Measurements from ENCODE around the gene MRPL46. TPM values are rescaled to one million over a fixed set of nuclear protein-coding genes. Genes with fewer than 3 reads are reported as not detected.

Gene MRPL46
- total and polyA plus RNA-seq, 2 of the 13 experiments (the other 11 are each of a cell fraction or from before 2014, with no cell fraction given): 62.9 to 79.2 TPM

DNA sequence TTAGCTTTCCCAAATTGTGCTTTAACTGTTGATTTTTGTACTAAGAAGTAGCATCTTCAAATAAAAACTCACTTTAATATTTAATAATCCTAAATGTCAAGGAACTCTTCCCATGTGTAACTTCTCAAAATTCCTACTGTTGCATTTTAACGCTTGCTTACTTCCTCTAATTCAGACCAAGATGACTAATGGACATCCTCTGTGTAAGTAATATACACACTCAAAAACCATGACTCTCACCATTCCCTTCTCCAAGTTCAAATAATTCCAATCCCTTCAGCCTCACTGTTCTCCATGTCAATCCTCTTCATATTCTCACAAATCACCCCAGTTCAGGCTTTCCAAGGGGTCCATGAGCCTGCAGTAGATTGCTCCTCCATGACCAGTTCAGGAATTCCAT is 13.0 kb downstream of the MRPL46 start:
- ChIA-PET CTCF (ENCODE audit: low intra/inter-chr PET ratio, low total read pairs) (no interaction called here), POLR2A (interaction anchor here (4.7 kb wide), 1 partner anchor 11 kb away, joined by 64 read pairs; the partner anchor contains the start of genes MRPL46 and MRPS11)
- intact Hi-C loops (cut with micrococcal nuclease; ENCODE audit: unreplicated experiment): loop anchor here (5.0 to 10.0 kb wide), 2 partner anchors 292 to 1539 kb away; no protein-coding TSS in a partner anchor
- H3K9ac ChIP-seq (ENCODE audit: insufficient read depth, low read depth, low read length): no peak overlapping the region
- BruUV-seq (replicated peaks): no TSS peak
- H3K9me3 ChIP-seq (ENCODE audit: low read length): no peaks in the 10 kb centered on the region
- peaks cover 6 to 15% of the 10 kb centered on the region in 2 experiments; a peak in 4 of 5 replicates for H3K36me3 ChIP-seq (replicated peaks in 1 of 2; ENCODE audit: control insufficient read depth in 1 of 2, insufficient read depth in 2 of 2, low read length in 2 of 2)
- in situ Hi-C loops (cut with HindIII; ENCODE audit: extremely low pct_ligation_motif_present, low pct_unique_long_range_greater_than_20kb): no loop called here
- H3K79me2 ChIP-seq (ENCODE audit: insufficient read depth, low read length): no peaks in the 10 kb centered on the region
- H3K4me3 ChIP-seq (replicated peaks in 1 of 3; ENCODE audit: insufficient read depth in 1 of 3, low read depth in 2 of 3, low read length in 3 of 3): no peak overlapping the region
- DNase-seq (ENCODE audit: low spot score) (no peak), ATAC-seq (no peak), FAIRE-seq (no peak)
- H3K4me2 ChIP-seq (ENCODE audit: low read depth, low read length): no peak overlapping the region
- H3K27me3 ChIP-seq (ENCODE audit: control insufficient read depth in 1 of 2, insufficient read depth in 2 of 2, low read length in 2 of 2): no peaks in the 10 kb centered on the region; a peak in 1 of 5 replicates
- H3K4me1 ChIP-seq (ENCODE audit: insufficient read depth, low read length): peaks cover 12% of the 10 kb centered on the region; the same call in 1 of the 2 replicates
- no peaks in the 10 kb centered on the region for H4K20me1 ChIP-seq (ENCODE audit: insufficient read depth, low read length)
- H3K27ac ChIP-seq (ENCODE audit: extremely low read length, insufficient read depth, low read length): no peak overlapping the region
- TF ChIP-seq ZNF720 (CRISPR knock-in tag; IDR thresholded peaks at IDR 0.05) (no peak), SNAI1 (CRISPR knock-in tag; IDR thresholded peaks at IDR 0.05; ENCODE audit: borderline replicate concordance) (no peak), ETV6 (CRISPR knock-in tag; conservative IDR thresholded peaks at IDR 0.05) (no peak), SATB2 (CRISPR knock-in tag; IDR thresholded peaks at IDR 0.05) (no peak), ARID2 (CRISPR knock-in tag; IDR thresholded peaks at IDR 0.05; ENCODE audit: borderline replicate concordance) (no peak), POLR2AphosphoS2 (IDR thresholded peaks at IDR 0.05; ENCODE audit: low read depth, low read length) (no peak)
- TF ChIP-seq, protein P1, sequence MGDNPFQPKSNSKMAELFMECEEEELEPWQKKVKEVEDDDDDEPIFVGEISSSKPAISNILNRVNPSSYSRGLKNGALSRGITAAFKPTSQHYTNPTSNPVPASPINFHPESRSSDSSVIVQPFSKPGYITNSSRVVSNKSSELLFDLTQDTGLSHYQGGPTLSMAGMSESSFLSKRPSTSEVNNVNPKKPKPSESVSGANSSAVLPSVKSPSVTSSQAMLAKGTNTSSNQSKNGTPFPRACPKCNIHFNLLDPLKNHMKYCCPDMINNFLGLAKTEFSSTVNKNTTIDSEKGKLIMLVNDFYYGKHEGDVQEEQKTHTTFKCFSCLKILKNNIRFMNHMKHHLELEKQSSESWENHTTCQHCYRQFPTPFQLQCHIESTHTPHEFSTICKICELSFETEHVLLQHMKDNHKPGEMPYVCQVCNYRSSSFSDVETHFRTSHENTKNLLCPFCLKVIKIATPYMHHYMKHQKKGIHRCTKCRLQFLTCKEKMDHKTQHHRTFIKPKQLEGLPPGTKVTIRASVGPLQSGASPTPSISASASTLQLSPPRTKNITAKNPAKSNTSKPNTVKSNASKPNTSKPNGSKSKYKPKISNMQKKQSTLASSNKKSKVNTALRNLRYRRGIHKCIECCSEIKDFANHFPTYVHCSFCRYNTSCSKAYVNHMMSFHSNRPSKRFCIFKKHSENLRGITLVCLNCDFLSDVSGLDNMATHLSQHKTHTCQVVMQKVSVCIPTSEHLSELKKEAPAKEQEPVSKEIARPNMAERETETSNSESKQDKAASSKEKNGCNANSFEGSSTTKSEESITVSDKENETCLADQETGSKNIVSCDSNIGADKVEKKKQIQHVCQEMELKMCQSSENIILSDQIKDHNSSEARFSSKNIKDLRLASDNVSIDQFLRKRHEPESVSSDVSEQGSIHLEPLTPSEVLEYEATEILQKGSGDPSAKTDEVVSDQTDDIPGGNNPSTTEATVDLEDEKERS (CRISPR knock-in tag; IDR thresholded peaks at IDR 0.05): no peak
- TF ChIP-seq, protein P2, sequence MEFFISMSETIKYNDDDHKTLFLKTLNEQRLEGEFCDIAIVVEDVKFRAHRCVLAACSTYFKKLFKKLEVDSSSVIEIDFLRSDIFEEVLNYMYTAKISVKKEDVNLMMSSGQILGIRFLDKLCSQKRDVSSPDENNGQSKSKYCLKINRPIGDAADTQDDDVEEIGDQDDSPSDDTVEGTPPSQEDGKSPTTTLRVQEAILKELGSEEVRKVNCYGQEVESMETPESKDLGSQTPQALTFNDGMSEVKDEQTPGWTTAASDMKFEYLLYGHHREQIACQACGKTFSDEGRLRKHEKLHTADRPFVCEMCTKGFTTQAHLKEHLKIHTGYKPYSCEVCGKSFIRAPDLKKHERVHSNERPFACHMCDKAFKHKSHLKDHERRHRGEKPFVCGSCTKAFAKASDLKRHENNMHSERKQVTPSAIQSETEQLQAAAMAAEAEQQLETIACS (CRISPR knock-in tag; IDR thresholded peaks at IDR 0.05): no peak
- TF ChIP-seq, protein P3, sequence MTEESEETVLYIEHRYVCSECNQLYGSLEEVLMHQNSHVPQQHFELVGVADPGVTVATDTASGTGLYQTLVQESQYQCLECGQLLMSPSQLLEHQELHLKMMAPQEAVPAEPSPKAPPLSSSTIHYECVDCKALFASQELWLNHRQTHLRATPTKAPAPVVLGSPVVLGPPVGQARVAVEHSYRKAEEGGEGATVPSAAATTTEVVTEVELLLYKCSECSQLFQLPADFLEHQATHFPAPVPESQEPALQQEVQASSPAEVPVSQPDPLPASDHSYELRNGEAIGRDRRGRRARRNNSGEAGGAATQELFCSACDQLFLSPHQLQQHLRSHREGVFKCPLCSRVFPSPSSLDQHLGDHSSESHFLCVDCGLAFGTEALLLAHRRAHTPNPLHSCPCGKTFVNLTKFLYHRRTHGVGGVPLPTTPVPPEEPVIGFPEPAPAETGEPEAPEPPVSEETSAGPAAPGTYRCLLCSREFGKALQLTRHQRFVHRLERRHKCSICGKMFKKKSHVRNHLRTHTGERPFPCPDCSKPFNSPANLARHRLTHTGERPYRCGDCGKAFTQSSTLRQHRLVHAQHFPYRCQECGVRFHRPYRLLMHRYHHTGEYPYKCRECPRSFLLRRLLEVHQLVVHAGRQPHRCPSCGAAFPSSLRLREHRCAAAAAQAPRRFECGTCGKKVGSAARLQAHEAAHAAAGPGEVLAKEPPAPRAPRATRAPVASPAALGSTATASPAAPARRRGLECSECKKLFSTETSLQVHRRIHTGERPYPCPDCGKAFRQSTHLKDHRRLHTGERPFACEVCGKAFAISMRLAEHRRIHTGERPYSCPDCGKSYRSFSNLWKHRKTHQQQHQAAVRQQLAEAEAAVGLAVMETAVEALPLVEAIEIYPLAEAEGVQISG (CRISPR knock-in tag; IDR thresholded peaks at IDR 0.05): no peak
- TF ChIP-seq, protein P4, sequence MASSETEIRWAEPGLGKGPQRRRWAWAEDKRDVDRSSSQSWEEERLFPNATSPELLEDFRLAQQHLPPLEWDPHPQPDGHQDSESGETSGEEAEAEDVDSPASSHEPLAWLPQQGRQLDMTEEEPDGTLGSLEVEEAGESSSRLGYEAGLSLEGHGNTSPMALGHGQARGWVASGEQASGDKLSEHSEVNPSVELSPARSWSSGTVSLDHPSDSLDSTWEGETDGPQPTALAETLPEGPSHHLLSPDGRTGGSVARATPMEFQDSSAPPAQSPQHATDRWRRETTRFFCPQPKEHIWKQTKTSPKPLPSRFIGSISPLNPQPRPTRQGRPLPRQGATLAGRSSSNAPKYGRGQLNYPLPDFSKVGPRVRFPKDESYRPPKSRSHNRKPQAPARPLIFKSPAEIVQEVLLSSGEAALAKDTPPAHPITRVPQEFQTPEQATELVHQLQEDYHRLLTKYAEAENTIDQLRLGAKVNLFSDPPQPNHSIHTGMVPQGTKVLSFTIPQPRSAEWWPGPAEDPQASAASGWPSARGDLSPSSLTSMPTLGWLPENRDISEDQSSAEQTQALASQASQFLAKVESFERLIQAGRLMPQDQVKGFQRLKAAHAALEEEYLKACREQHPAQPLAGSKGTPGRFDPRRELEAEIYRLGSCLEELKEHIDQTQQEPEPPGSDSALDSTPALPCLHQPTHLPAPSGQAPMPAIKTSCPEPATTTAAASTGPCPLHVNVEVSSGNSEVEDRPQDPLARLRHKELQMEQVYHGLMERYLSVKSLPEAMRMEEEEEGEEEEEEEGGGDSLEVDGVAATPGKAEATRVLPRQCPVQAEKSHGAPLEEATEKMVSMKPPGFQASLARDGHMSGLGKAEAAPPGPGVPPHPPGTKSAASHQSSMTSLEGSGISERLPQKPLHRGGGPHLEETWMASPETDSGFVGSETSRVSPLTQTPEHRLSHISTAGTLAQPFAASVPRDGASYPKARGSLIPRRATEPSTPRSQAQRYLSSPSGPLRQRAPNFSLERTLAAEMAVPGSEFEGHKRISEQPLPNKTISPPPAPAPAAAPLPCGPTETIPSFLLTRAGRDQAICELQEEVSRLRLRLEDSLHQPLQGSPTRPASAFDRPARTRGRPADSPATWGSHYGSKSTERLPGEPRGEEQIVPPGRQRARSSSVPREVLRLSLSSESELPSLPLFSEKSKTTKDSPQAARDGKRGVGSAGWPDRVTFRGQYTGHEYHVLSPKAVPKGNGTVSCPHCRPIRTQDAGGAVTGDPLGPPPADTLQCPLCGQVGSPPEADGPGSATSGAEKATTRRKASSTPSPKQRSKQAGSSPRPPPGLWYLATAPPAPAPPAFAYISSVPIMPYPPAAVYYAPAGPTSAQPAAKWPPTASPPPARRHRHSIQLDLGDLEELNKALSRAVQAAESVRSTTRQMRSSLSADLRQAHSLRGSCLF (CRISPR knock-in tag; IDR thresholded peaks at IDR 0.05; ENCODE audit: borderline replicate concordance): no peak
- TF ChIP-seq, protein P5, sequence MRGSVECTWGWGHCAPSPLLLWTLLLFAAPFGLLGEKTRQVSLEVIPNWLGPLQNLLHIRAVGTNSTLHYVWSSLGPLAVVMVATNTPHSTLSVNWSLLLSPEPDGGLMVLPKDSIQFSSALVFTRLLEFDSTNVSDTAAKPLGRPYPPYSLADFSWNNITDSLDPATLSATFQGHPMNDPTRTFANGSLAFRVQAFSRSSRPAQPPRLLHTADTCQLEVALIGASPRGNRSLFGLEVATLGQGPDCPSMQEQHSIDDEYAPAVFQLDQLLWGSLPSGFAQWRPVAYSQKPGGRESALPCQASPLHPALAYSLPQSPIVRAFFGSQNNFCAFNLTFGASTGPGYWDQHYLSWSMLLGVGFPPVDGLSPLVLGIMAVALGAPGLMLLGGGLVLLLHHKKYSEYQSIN (CRISPR knock-in tag; IDR thresholded peaks at IDR 0.05; ENCODE audit: borderline replicate concordance): no peak
- 88% methylated on average over 1 of the region's 1 CpG for WGBS (ENCODE audit: low lambda C conversion rate)
- no peak overlapping the region for H2AFZ ChIP-seq (ENCODE audit: low read length)
